WI38 (cell line): ENCODE measurements around the gene CUL3.

ENCODE experiments used
- H3K4me3 ChIP-seq: 2 replicates; pipeline ENCODE4 v1.5.1; 2011; ENCODE audit warnings: low read depth, mild to moderate bottlenecking, control low read depth, low read length
- TF ChIP-seq, protein P1 (sequence below): IDR thresholded peaks from 2 replicates; pipeline ENCODE4 v1.5.1; 2012; ENCODE audit warnings: low read depth, mild to moderate bottlenecking, control low read depth, low read length

Gene CUL3

DNA sequence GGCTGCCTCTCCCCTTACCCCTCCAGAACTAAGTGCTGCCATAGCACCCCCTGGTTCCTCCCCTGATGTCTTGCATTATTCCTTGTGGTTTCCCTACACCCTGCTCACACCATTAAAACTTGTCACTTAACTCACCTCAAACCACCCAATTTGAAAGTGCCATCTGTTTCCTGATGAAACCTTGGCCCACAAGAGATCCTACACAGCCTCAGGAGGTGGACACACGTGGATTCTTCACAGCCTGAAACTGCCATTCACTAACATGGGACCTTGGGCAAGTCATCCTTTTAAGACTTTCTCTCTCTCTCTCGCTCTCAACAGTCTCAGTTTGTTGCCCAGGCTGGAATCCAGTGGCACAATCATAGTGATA is 155.7 kb downstream of the CUL3 start:
- TF ChIP-seq, protein P1, sequence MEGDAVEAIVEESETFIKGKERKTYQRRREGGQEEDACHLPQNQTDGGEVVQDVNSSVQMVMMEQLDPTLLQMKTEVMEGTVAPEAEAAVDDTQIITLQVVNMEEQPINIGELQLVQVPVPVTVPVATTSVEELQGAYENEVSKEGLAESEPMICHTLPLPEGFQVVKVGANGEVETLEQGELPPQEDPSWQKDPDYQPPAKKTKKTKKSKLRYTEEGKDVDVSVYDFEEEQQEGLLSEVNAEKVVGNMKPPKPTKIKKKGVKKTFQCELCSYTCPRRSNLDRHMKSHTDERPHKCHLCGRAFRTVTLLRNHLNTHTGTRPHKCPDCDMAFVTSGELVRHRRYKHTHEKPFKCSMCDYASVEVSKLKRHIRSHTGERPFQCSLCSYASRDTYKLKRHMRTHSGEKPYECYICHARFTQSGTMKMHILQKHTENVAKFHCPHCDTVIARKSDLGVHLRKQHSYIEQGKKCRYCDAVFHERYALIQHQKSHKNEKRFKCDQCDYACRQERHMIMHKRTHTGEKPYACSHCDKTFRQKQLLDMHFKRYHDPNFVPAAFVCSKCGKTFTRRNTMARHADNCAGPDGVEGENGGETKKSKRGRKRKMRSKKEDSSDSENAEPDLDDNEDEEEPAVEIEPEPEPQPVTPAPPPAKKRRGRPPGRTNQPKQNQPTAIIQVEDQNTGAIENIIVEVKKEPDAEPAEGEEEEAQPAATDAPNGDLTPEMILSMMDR: no peak
- no peak overlapping the region for H3K4me3 ChIP-seq

DNA sequence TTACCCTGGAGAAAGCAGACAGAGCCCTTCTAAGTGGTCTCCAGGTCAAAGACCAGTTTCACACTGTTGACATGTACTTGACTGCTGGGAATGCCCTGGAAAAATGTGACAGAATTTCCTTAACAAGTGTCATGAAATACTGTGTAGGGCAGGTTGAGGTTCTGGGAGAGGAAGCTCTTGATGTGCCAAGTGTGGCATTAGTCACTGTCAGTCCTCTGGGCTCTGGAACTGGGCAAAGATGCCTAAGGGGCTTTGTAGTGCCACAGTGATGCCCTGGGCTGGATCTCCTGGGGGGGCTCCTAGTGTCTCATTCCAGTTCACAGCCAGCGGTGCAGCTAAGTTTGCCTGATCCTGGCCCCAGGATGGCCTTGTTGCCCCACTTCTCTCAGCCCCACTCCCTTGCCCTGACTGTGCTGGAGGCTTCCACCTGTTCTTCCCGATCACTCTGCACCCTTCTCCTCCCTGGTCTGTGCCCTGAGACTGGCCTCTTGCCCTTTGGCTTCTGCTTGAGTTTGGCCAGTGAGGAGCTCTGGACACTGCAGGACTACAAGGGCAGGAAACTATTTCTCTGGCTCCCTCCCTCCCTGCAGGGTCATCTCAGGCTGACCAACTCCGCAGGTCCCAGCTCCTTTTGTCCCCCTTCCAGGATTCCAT is 156.2 kb downstream of the CUL3 start:
- TF ChIP-seq, protein P1: no peak
- H3K4me3 ChIP-seq: no peak overlapping the region

DNA sequence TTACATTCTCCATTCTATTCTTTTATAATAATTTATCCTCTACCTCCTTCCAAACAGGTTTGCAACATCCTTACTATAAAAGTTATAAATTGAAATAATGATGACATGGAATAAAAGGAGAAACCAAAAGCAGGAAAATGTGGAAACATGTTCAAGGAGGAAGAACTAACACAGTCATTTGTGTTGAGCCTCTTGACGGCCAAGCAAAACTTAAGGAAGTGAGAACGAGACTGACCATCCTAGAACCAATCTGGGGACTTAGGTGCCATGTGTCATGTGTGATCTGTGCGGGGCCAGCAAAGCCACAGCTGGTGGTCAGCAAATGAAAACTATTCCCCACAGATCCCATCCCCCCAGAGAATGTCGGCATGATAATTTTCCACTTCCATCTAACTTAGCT is 157.7 kb downstream of the CUL3 start:
- H3K4me3 ChIP-seq: no peak overlapping the region
- TF ChIP-seq, protein P1: no peak

DNA sequence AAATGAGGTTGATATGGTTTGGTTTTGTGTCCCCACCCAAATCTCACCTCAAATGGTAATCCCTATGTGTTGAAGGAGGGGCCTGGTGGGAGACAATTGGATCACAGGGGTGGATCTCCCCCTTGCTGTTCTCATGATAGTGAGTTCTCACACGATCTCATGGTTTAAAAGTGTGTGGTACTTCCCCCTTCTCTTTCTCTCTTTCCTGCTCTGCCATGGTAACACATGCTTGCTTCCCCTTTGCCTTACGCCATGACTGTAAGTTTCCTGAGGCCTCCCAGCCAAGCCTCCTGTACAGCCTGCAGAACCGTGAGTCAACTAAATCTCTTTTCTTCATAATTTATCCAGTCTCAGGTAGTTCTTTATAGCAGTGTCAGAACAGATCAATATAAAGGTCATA is 158.5 kb downstream of the CUL3 start:
- H3K4me3 ChIP-seq: no peak overlapping the region
- TF ChIP-seq, protein P1: no peak

DNA sequence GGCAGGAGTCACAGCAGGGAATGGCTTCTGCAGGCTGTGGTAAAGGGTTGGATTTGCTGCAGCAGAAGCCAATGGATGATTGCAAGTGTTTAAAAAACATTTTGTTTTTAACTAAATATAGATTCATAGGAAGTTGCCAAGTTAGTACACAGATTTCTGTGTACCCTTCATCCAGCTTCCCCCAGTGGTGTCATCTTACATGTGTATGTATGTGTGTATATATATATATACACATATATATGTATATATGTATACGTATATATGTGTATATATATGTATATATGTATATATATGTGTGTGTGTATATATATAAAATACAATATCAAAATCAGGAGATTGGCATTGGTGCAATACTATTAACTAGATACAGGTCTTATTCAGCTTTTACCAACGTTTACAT is 164.1 kb downstream of the CUL3 start:
- no peak overlapping the region for H3K4me3 ChIP-seq
- TF ChIP-seq, protein P1: no peak
